ENCODE data around the gene CABYR.

CABYR gene

DNA sequence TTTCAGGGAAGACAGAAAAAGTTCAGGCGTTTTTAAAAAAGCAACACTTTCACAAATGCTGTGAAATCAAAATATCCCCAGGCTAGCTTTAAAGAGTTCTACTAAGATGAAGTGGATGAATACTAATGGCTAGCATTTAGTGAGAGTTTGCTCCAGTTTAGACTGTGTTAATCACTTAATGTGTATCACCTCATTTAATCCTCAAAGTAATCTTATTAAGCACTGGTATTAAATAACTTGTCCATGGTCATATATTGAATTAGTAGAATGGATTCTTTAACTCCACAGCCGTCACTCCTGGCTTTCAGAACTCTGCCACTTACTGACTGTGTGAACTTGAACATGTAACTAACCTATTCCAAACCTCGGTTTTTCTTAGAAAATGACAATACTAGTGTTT lies 66.0 kb downstream of the CABYR start:
- TF ChIP-seq, protein P1, sequence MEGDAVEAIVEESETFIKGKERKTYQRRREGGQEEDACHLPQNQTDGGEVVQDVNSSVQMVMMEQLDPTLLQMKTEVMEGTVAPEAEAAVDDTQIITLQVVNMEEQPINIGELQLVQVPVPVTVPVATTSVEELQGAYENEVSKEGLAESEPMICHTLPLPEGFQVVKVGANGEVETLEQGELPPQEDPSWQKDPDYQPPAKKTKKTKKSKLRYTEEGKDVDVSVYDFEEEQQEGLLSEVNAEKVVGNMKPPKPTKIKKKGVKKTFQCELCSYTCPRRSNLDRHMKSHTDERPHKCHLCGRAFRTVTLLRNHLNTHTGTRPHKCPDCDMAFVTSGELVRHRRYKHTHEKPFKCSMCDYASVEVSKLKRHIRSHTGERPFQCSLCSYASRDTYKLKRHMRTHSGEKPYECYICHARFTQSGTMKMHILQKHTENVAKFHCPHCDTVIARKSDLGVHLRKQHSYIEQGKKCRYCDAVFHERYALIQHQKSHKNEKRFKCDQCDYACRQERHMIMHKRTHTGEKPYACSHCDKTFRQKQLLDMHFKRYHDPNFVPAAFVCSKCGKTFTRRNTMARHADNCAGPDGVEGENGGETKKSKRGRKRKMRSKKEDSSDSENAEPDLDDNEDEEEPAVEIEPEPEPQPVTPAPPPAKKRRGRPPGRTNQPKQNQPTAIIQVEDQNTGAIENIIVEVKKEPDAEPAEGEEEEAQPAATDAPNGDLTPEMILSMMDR (IDR thresholded peaks at IDR 0.05; ENCODE audit: low read depth, low read length): no peak
- H3K4me3 ChIP-seq (replicated peaks in 1 of 2; ENCODE audit: low read depth in 2 of 2, low read length in 2 of 2): no peak overlapping the region
- no peak for DNase-seq (ENCODE audit: low read depth in 2 of 2)

DNA sequence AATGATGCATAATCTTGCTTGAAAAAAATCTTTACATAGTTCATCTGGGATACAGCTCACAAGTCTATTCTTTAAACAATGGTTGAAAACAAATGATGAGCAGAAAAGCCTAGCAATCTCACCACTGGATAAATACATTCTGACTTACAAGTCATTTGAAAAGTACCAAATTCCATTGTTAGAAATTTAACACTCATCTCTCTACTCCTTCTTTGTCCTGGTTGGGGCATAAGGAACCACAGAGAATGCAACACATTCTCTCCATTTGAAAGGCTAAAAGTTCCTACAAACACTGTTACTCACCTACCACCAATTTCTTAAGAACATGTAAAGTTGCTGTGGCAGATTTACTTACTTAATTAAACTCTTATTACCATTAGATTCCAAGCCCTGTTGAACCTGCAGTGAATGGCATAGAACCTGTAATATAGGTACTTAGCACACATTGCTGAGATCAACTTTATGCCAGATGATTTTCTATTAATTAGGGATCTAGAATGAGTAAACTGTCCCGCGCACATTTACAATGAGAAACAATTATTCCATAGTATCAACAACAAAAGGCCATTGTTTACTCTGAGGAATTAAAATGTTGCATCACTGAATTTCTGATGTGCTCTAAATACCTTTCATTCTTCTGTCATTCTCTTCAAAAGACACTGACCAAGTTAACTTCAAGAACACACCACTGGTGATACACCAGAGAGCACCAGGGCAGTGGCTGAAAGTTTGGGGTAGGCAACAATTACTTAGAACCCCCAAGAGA lies 69.6 kb downstream of the CABYR start:
- no peak overlapping the region for H3K4me3 ChIP-seq (replicated peaks in 1 of 2; ENCODE audit: low read depth in 2 of 2, low read length in 2 of 2)
- TF ChIP-seq, protein P1 (IDR thresholded peaks at IDR 0.05; ENCODE audit: low read depth, low read length): no peak
- DNase-seq (ENCODE audit: low read depth in 2 of 2): peak; percentile 17 to 36

DNA sequence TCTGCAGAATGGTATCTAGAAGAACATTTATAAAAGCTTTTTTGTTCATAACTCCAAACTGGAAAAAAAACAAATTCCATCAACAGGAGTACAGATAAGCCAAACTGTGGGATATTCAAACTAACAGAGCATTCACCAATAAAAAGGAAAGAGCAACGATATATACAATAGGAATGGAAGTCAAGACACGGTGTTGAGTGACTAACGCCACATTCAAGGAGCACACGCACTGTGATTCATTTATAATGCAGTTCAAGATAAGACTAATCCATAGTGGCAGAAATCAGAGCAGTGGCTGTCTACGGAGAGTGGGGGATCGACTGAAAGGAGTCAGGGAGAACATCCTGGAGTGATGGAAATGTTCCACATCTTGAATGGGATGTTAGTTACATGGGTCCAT lies 70.7 kb downstream of the CABYR start:
- TF ChIP-seq, protein P1 (IDR thresholded peaks at IDR 0.05; ENCODE audit: low read depth, low read length): no peak
- DNase-seq (ENCODE audit: low read depth in 2 of 2): no peak
- no peak overlapping the region for H3K4me3 ChIP-seq (replicated peaks in 1 of 2; ENCODE audit: low read depth in 2 of 2, low read length in 2 of 2)
